ENCODE data around the gene NOL6. TPM values are rescaled to one million over a fixed set of nuclear protein-coding genes. Genes with fewer than 3 reads are reported as not detected.

NOL6 gene
- total RNA-seq, 1 experiment from 2014 or later: 33.8 TPM

DNA sequence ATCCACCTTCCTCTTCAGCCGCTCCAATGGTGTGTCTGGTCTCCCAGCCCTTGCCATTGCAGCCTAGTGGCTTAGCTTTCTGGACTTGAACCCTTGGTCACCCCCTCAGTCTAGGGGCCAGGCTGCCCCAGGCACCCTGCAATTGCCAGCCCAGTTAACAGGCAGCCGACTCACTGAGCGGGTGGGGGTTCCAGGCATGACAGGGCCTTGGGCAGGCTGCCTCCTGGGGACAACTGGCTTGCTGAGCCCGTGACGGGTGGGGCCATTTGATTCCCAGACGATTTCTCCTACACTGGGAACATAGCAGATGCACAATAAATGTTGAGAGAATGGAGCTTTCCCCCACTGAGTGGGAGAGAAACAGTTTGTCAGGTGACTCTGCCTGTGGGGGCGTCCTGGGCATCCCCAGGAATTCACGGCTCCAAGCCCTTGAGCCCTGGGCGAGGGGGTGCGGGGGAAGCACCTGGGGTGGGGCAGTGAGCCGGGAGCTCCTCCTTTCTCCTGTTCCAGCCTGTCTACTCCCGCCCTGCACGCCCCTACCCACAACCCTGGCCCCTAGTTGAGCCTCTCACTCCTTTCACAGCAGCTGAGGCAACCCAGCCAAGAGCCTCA, 58.7 kb downstream of the NOL6 start:
- in situ Hi-C loops (cut with HindIII; ENCODE audit: low sequenced_read_pairs): no loop called here
- DNase-seq (ENCODE audit: low spot score): no peak

DNA sequence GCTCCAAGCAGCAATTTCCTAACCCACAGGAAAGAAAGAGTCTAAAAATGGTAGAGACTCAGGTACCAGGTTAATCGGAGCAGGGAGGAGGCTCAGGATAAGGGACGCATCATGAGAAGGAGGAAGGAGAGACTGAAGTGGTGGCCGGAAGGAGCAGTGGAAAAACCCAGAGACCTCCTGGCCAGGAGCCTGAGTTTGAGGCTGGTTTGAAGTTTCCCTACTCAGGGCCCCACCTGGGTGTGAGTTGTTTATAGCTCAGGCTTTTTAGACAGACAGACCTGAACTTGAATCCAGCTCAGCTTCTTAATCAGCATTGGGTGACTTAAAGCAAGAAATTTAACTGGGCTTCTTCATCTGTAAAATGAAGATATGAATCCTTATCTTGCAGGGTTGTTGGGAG, 59.5 kb downstream of the NOL6 start:
- in situ Hi-C loops (cut with HindIII; ENCODE audit: low sequenced_read_pairs): no loop called here
- no peak for DNase-seq (ENCODE audit: low spot score)

Other genes with a start within 250 kb of the NOL6 start
- gene SPINK4, start 233.8 kb downstream of the NOL6 start, total RNA-seq (2014; rRNA removed; shearing (Covaris generic)): not detected in 2 replicates
- 58.1 and 84.4 TPM in 2 replicates for gene BAG1, start 209.2 kb downstream of the NOL6 start, total RNA-seq (2014; rRNA removed; shearing (Covaris generic))
- gene CHMP5, start 208.9 kb downstream of the NOL6 start, total RNA-seq (2014; rRNA removed; shearing (Covaris generic)): 70.0 and 93.2 TPM in 2 replicates
- 14.8 and 17.4 TPM in 2 replicates for gene NFX1, start 183.4 kb downstream of the NOL6 start, total RNA-seq (2014; rRNA removed; shearing (Covaris generic))
- 0.17 TPM in 1 of 2 replicates, not detected in the other for gene AQP7, start 71.4 kb downstream of the NOL6 start, total RNA-seq (2014; rRNA removed; shearing (Covaris generic))
- not detected in 2 replicates for gene AQP3, start 26.3 kb downstream of the NOL6 start, total RNA-seq (2014; rRNA removed; shearing (Covaris generic))
- 3.2 and 20.1 TPM in 2 replicates for gene ANKRD18B, start 50.3 kb upstream of the NOL6 start, total RNA-seq (2014; rRNA removed; shearing (Covaris generic))